Measurements from ENCODE around the gene FRMD5. TPM values are rescaled to one million over a fixed set of nuclear protein-coding genes. Genes with fewer than 3 reads are reported as not detected.

The FRMD5 gene
- total and polyA plus RNA-seq, 2 donors (not counting 1 experiment from before 2014, with no cell fraction given): 1.9 to 4.3 TPM

DNA sequence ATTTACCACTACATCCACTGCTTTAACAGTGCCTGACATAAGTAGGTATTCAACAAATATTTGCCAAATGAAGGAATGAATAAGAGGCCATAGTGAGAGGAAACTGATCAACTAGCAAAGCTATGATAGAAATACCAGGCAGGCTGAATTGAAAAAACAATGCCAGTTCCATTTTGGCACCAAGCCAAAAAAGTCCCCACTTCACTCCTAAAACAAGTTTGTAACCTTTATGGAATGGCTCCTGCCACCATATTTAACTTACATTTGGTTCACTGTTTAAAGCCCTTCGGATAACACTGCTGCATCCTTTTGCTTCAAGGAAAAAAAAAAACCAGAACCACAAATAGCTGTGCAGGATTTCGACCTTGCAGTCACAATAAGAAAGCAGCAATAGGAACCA, 166.1 kb downstream of the FRMD5 start:
- H3K27ac ChIP-seq (ENCODE audit: insufficient read depth, low read length): no peak overlapping the region
- no peaks in the 10 kb centered on the region for H3K79me2 ChIP-seq (ENCODE audit: control insufficient read depth, insufficient read depth, low read length)
- H3K9me3 ChIP-seq (ENCODE audit: control insufficient read depth, insufficient read depth, low read depth, low read length): no peaks in the 10 kb centered on the region
- H2AFZ ChIP-seq (ENCODE audit: low read length): no peak overlapping the region
- no peaks in the 10 kb centered on the region for H3K27me3 ChIP-seq (ENCODE audit: control insufficient read depth, insufficient read depth, low read length)
- TF ChIP-seq, protein P1, sequence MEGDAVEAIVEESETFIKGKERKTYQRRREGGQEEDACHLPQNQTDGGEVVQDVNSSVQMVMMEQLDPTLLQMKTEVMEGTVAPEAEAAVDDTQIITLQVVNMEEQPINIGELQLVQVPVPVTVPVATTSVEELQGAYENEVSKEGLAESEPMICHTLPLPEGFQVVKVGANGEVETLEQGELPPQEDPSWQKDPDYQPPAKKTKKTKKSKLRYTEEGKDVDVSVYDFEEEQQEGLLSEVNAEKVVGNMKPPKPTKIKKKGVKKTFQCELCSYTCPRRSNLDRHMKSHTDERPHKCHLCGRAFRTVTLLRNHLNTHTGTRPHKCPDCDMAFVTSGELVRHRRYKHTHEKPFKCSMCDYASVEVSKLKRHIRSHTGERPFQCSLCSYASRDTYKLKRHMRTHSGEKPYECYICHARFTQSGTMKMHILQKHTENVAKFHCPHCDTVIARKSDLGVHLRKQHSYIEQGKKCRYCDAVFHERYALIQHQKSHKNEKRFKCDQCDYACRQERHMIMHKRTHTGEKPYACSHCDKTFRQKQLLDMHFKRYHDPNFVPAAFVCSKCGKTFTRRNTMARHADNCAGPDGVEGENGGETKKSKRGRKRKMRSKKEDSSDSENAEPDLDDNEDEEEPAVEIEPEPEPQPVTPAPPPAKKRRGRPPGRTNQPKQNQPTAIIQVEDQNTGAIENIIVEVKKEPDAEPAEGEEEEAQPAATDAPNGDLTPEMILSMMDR (conservative IDR thresholded peaks at IDR 0.05 in 1 of 2, IDR thresholded peaks at IDR 0.05 in 1 of 2; ENCODE audit: low read depth in 1 of 2, low read length in 2 of 2): no peak
- TF ChIP-seq EZH2 (IDR thresholded peaks at IDR 0.05; ENCODE audit: low read length, missing control alignments): no peak
- DNase-seq (ENCODE audit: low read depth in 2 of 2): peak in 1 of 2 donors; percentile 13
- no peak overlapping the region for H3K9ac ChIP-seq (ENCODE audit: insufficient read depth, low read length)
- no peak overlapping the region for H3K4me2 ChIP-seq (ENCODE audit: extremely low read depth, insufficient read depth, low read length)
- H4K20me1 ChIP-seq (ENCODE audit: control insufficient read depth, extremely low read depth, insufficient read depth, low read length): no peaks in the 10 kb centered on the region
- peaks cover 15% of the 10 kb centered on the region for H3K4me1 ChIP-seq (ENCODE audit: control insufficient read depth, extremely low read depth, insufficient read depth, low read length)
- H3K36me3 ChIP-seq (ENCODE audit: control insufficient read depth, insufficient read depth, low read length): no peaks in the 10 kb centered on the region
- no peak overlapping the region for H3K4me3 ChIP-seq (replicated peaks in 1 of 4; ENCODE audit: control extremely low read depth in 1 of 4, insufficient read depth in 1 of 4, low read depth in 3 of 4, low read length in 4 of 4)

DNA sequence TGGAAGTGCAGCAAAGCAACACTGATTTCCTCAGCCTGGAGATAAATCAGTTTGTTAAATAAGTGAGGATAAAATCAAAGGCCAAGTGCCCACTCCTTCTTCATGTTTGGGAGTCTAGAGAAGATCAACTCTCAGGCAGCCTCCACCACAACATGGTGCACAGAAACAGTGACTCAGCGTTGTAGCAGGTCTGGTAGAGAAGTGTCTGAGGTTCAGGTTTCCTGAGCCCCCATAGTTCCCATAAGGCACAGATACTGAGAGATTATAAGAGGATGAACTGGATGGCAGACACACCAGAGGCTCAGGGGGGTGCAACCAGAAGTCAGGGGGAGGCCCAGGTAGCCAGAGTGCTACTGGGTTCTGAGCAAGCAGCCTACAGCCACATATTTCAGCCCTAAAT, 166.7 kb downstream of the FRMD5 start:
- Histone ChIP-seq H3K27me3 (ENCODE audit: control insufficient read depth, insufficient read depth, low read length) (no peaks in the 10 kb centered on the region), H3K4me2 (ENCODE audit: extremely low read depth, insufficient read depth, low read length) (no peak overlapping the region), H4K20me1 (ENCODE audit: control insufficient read depth, extremely low read depth, insufficient read depth, low read length) (no peaks in the 10 kb centered on the region), H2AFZ (ENCODE audit: low read length) (peak overlapping the region; percentile 16), H3K9ac (ENCODE audit: insufficient read depth, low read length) (no peak overlapping the region), H3K27ac (ENCODE audit: insufficient read depth, low read length) (no peak overlapping the region), H3K4me1 (ENCODE audit: control insufficient read depth, extremely low read depth, insufficient read depth, low read length) (peaks cover 15% of the 10 kb centered on the region), H3K79me2 (ENCODE audit: control insufficient read depth, insufficient read depth, low read length) (no peaks in the 10 kb centered on the region), H3K9me3 (ENCODE audit: control insufficient read depth, insufficient read depth, low read depth, low read length) (no peaks in the 10 kb centered on the region), H3K4me3 (replicated peaks in 1 of 4; ENCODE audit: control extremely low read depth in 1 of 4, insufficient read depth in 1 of 4, low read depth in 3 of 4, low read length in 4 of 4) (no peak overlapping the region), H3K36me3 (ENCODE audit: control insufficient read depth, insufficient read depth, low read length) (no peaks in the 10 kb centered on the region)
- TF ChIP-seq, protein P1 (conservative IDR thresholded peaks at IDR 0.05 in 1 of 2, IDR thresholded peaks at IDR 0.05 in 1 of 2; ENCODE audit: low read depth in 1 of 2, low read length in 2 of 2): no peak
- no peak for TF ChIP-seq EZH2 (IDR thresholded peaks at IDR 0.05; ENCODE audit: low read length, missing control alignments)
- peak in 1 of 2 donors; percentile 60 for DNase-seq (ENCODE audit: low read depth in 2 of 2)

DNA sequence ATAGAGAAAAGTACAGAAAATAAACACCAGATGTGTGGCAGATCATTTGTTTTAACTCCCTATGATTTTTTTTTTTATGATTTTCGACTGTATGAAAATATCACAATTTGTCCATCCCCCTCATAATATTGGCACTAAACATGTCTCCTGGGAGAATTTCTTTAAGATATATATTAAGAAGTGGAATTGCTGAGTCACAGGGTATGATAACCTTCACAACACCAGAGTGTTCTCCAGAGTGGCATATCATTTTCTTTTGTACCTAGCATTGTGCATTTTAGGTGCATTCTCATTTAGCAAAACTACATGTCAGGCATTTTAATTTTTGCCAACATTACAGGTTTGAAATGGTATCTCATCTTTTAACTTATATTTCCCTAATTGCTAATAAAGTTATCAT, 170.9 kb downstream of the FRMD5 start:
- Histone ChIP-seq H3K27ac (ENCODE audit: insufficient read depth, low read length) (no peak overlapping the region), H3K9ac (ENCODE audit: insufficient read depth, low read length) (no peak overlapping the region), H4K20me1 (ENCODE audit: control insufficient read depth, extremely low read depth, insufficient read depth, low read length) (no peaks in the 10 kb centered on the region), H3K4me2 (ENCODE audit: extremely low read depth, insufficient read depth, low read length) (no peak overlapping the region), H3K27me3 (ENCODE audit: control insufficient read depth, insufficient read depth, low read length) (no peaks in the 10 kb centered on the region), H3K9me3 (ENCODE audit: control insufficient read depth, insufficient read depth, low read depth, low read length) (no peaks in the 10 kb centered on the region), H2AFZ (ENCODE audit: low read length) (no peak overlapping the region), H3K4me3 (replicated peaks in 1 of 4; ENCODE audit: control extremely low read depth in 1 of 4, insufficient read depth in 1 of 4, low read depth in 3 of 4, low read length in 4 of 4) (no peak overlapping the region), H3K79me2 (ENCODE audit: control insufficient read depth, insufficient read depth, low read length) (no peaks in the 10 kb centered on the region), H3K4me1 (ENCODE audit: control insufficient read depth, extremely low read depth, insufficient read depth, low read length) (peaks cover 9% of the 10 kb centered on the region), H3K36me3 (ENCODE audit: control insufficient read depth, insufficient read depth, low read length) (no peaks in the 10 kb centered on the region)
- TF ChIP-seq, protein P1 (conservative IDR thresholded peaks at IDR 0.05 in 1 of 2, IDR thresholded peaks at IDR 0.05 in 1 of 2; ENCODE audit: low read depth in 1 of 2, low read length in 2 of 2): no peak
- TF ChIP-seq EZH2 (IDR thresholded peaks at IDR 0.05; ENCODE audit: low read length, missing control alignments): no peak
- DNase-seq (ENCODE audit: low read depth in 2 of 2): no peak

Data from fibroblast of lung (primary cell).